ENCODE data around the gene TGFBR3.

DNA sequence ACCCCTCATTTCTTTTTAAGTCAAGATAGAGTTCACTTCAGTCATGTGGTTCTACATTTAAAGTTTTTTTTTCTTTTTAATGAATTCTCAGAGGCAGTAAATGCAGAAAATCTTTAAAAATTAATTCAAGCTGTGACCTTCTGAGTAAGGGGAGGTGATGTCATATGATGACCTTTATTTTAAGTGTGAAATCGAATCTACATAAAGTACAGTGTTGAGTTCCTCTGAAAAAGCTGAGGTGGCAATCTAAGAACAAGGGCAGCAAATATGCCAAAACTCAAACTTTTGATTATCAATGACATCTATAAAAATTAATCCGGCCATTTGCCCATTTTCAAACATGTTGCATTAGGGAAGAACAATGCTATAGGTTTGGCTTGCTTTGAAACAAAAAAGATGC lies 211.8 kb downstream of the TGFBR3 start:
- TF ChIP-seq EZH2 (IDR thresholded peaks at IDR 0.05; ENCODE audit: borderline replicate concordance, low read length): no peak
- TF ChIP-seq, protein P1, sequence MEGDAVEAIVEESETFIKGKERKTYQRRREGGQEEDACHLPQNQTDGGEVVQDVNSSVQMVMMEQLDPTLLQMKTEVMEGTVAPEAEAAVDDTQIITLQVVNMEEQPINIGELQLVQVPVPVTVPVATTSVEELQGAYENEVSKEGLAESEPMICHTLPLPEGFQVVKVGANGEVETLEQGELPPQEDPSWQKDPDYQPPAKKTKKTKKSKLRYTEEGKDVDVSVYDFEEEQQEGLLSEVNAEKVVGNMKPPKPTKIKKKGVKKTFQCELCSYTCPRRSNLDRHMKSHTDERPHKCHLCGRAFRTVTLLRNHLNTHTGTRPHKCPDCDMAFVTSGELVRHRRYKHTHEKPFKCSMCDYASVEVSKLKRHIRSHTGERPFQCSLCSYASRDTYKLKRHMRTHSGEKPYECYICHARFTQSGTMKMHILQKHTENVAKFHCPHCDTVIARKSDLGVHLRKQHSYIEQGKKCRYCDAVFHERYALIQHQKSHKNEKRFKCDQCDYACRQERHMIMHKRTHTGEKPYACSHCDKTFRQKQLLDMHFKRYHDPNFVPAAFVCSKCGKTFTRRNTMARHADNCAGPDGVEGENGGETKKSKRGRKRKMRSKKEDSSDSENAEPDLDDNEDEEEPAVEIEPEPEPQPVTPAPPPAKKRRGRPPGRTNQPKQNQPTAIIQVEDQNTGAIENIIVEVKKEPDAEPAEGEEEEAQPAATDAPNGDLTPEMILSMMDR (IDR thresholded peaks at IDR 0.05; ENCODE audit: low read length): no peak
